Hepatocyte (in vitro differentiated cells): ENCODE measurements around the gene CNTNAP2. TPM values are rescaled to one million over a fixed set of nuclear protein-coding genes. Genes with fewer than 3 reads are reported as not detected.

ENCODE experiments used
- DNase-seq: peaks from one replicate; pipeline ENCODE4 v3.0.0-alpha.2; 2016; ENCODE audit warnings: low spot score
- H2AFZ ChIP-seq: fragments of 200-600 bp; sonication (generic); 2 replicates; pipeline ENCODE4 v1.6.0; 2016; ENCODE audit warnings: antibody characterized with exemption, mild to moderate bottlenecking
- H3K27ac ChIP-seq: fragments of 200-600 bp; sonication (generic); 2 replicates; pipeline ENCODE4 v1.5.1; 2016; ENCODE audit warnings: mild to moderate bottlenecking
- H3K27me3 ChIP-seq: fragments of 200-600 bp; sonication (generic); 2 replicates; pipeline ENCODE4 v1.6.1; 2016
- H3K36me3 ChIP-seq: fragments of 200-600 bp; sonication (generic); replicated peaks from 2 replicates; pipeline ENCODE4 v1.5.1; 2016; ENCODE audit warnings: low read depth; ENCODE audit not compliant: insufficient read depth
- H3K4me1 ChIP-seq: fragments of 200-600 bp; sonication (generic); 2 replicates; pipeline ENCODE4 v1.5.1; 2016; ENCODE audit warnings: mild to moderate bottlenecking, moderate library complexity; ENCODE audit not compliant: insufficient read depth
- H3K4me2 ChIP-seq: fragments of 200-600 bp; sonication (generic); 2 replicates; pipeline ENCODE4 v1.6.0; 2016
- H3K4me3 ChIP-seq: fragments of 200-600 bp; sonication (generic); 2 replicates; pipeline ENCODE4 v1.5.1; 2016; ENCODE audit warnings: mild to moderate bottlenecking
- H3K79me2 ChIP-seq: fragments of 200-600 bp; sonication (generic); 2 replicates; pipeline ENCODE4 v1.6.0; 2017; ENCODE audit warnings: mild to moderate bottlenecking
- H3K9me2 ChIP-seq: fragments of 200-600 bp; sonication (generic); replicated peaks from 2 replicates; pipeline ENCODE4 v1.6.0; 2017; ENCODE audit warnings: mild to moderate bottlenecking; ENCODE audit not compliant: insufficient read depth
- H3K9me3 ChIP-seq: fragments of 200-600 bp; sonication (generic); 2 replicates; pipeline ENCODE4 v1.5.1; 2016; ENCODE audit warnings: low read depth, mild to moderate bottlenecking
- H4K20me1 ChIP-seq: fragments of 200-600 bp; sonication (generic); 2 replicates; pipeline ENCODE4 v1.6.0; 2016; ENCODE audit warnings: mild to moderate bottlenecking; ENCODE audit not compliant: insufficient read depth, poor library complexity, severe bottlenecking
- CTCF ChIP-seq: fragments of 200-600 bp; sonication (generic); IDR thresholded peaks from 2 replicates; pipeline ENCODE4 v1.5.1; 2016; ENCODE audit warnings: antibody characterized with exemption, mild to moderate bottlenecking; ENCODE audit not compliant: poor library complexity
- EZH2 ChIP-seq: fragments of 200-600 bp; sonication (generic); IDR thresholded peaks from 2 replicates; pipeline ENCODE4 v1.6.1; 2016; ENCODE audit warnings: antibody characterized with exemption, mild to moderate bottlenecking, borderline replicate concordance
- EZH2phosphoT487 ChIP-seq: fragments of 200-600 bp; sonication (generic); IDR thresholded peaks from one replicate; pipeline ENCODE4 v1.6.1; 2018; ENCODE audit warnings: antibody characterized with exemption, mild to moderate bottlenecking, low read depth, moderate library complexity; ENCODE audit not compliant: unreplicated experiment, severe bottlenecking
- WGBS: methylation state at CpG from one replicate; pipeline ENCODE4 v1.1.6; 2016; ENCODE audit warnings: low lambda C conversion rate; ENCODE audit errors: missing lambda C conversion rate; 5-methylcytosine and 5-hydroxymethylcytosine counted together
- polyA plus RNA-seq: library from polyadenylated mRNA; unstranded; fragments of >200 nt; fragmentation: Nextera tagmentation; extraction: Ambion mirVana; gene quantifications from 2 replicates; pipeline ENCODE4 v1.2.1, GENCODE V29; 2016
- total RNA-seq: library from RNA; depleted of rRNA; stranded (reverse); fragments of >200 nt; gene quantifications from 2 replicates; pipeline ENCODE4 v1.2.3, GENCODE V29; 2014

Gene CNTNAP2
- total and polyA plus RNA-seq, 2 experiments from 2014 or later = 7.5 to 14.7 TPM

GRCh38 chr7:147276106-147276505 is 1159.5 kb downstream of the CNTNAP2 start:
- Histone ChIP-seq H3K27me3 (no peaks in the 10 kb centered on the region), H3K4me3 (no peak overlapping the region), H4K20me1 (no peaks in the 10 kb centered on the region), H3K9me2 (no peaks in the 10 kb centered on the region), H3K4me2 (no peak overlapping the region), H3K9me3 (no peaks in the 10 kb centered on the region), H3K4me1 (no peaks in the 10 kb centered on the region), H3K36me3 (no peaks in the 10 kb centered on the region), H3K27ac (no peak overlapping the region), H2AFZ (no peak overlapping the region), H3K79me2 (no peaks in the 10 kb centered on the region)
- DNase-seq = no peak
- no peak for TF ChIP-seq EZH2phosphoT487
- TF ChIP-seq EZH2 = no peak
- TF ChIP-seq CTCF = no peak
- 92% methylated on average over 1 of the region's 1 CpG for WGBS

GRCh38 chr7:147276783-147277370 is 1160.3 kb downstream of the CNTNAP2 start:
- Histone ChIP-seq H3K9me2 (no peaks in the 10 kb centered on the region), H3K4me1 (no peaks in the 10 kb centered on the region), H2AFZ (no peak overlapping the region), H3K4me3 (no peak overlapping the region), H3K9me3 (no peaks in the 10 kb centered on the region), H3K27ac (no peak overlapping the region), H3K27me3 (no peaks in the 10 kb centered on the region), H3K4me2 (no peak overlapping the region), H3K79me2 (no peaks in the 10 kb centered on the region), H3K36me3 (no peaks in the 10 kb centered on the region), H4K20me1 (no peaks in the 10 kb centered on the region)
- WGBS = 72% methylated on average over 6 of the region's 6 CpGs
- TF ChIP-seq CTCF = no peak
- no peak for TF ChIP-seq EZH2
- TF ChIP-seq EZH2phosphoT487 = no peak
- DNase-seq = no peak

GRCh38 chr7:147279514-147279913 is 1162.9 kb downstream of the CNTNAP2 start:
- Histone ChIP-seq H3K36me3 (no peaks in the 10 kb centered on the region), H3K27me3 (no peaks in the 10 kb centered on the region), H3K79me2 (no peaks in the 10 kb centered on the region), H3K9me3 (no peaks in the 10 kb centered on the region), H3K27ac (no peak overlapping the region), H3K4me2 (peak overlapping the region; percentile 44), H3K4me1 (no peaks in the 10 kb centered on the region), H4K20me1 (no peaks in the 10 kb centered on the region), H3K4me3 (no peak overlapping the region), H2AFZ (peak overlapping the region; percentile 13), H3K9me2 (no peaks in the 10 kb centered on the region)
- DNase-seq = no peak
- 37% methylated on average over 4 of the region's 4 CpGs for WGBS
- TF ChIP-seq EZH2phosphoT487 (no peak), EZH2 (no peak), CTCF (no peak)
